GM19043 (cell line): ENCODE results near the gene CACNA1B.

Experiments
- ATAC-seq: cut with Tn5 transposase; IDR thresholded peaks from one replicate; pipeline ENCODE4 v1.9.1; 2021; ENCODE audit warnings: low read depth; ENCODE audit not compliant: unreplicated experiment

The CACNA1B gene

DNA sequence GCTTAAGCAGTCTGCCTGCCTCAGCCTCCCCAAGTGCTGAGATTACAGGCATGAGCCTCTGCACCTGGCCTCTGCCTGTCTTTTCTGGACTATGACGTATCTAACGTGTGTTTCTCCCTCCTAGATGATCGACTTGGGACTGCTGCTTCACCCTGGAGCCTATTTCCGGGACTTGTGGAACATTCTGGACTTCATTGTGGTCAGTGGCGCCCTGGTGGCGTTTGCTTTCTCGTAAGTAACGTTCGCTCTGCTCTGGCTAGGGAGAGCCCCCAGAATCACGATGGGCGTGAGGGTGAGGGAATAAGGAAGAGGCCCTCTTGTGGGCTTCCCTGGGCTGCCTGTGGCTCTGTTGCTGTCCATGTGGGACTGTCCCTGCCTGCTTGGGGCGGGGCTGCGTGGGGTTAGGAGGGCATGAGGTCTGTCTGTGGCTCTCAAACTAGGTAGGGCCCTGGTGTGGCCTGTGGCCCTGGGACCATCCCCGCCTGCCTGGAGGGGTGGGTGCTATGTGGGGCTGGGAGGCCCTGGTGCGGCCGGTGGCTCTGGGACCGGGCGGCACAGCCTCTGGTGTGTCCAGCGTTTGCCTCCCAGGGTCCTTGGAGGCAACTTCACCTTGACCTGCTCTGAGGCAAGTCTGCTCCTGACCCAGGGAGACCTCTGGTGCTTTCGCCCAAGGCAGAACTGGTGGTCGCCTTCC, 171.7 kb downstream of the CACNA1B start:
- no peak for ATAC-seq

DNA sequence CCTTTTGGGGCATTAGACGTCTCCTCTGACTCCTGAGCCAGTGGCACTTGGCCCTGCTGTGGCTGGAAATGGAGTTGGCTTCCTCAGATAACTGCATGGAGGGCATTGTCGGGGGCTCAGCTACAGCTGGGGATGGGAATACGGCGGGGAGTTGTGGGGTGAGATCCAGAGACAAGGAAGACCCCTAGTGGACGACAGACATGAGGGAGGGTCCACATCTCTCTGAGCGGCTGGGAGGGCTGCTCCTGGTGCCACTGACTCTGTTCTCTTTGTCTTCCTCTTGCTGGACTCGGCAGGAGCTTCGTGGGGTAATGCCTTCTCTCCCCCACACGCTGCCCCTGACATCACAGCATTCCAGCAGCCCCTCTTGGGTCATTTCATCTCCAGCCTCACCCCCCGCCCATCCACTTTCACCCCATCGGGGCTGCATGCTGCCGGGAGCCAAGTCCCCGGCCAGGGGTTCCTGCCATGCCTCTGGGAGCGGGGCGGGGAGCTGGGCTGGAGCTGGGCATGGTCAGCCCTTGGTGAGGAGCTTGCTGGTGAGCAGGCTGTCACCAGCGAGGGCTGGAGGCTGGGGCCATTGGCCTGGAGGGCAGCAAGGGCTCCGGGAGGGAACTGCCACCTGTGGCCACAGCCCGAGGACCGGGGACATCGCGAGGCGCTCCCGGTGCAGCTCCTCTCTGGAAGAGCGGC, 172.3 kb downstream of the CACNA1B start:
- no peak for ATAC-seq

DNA sequence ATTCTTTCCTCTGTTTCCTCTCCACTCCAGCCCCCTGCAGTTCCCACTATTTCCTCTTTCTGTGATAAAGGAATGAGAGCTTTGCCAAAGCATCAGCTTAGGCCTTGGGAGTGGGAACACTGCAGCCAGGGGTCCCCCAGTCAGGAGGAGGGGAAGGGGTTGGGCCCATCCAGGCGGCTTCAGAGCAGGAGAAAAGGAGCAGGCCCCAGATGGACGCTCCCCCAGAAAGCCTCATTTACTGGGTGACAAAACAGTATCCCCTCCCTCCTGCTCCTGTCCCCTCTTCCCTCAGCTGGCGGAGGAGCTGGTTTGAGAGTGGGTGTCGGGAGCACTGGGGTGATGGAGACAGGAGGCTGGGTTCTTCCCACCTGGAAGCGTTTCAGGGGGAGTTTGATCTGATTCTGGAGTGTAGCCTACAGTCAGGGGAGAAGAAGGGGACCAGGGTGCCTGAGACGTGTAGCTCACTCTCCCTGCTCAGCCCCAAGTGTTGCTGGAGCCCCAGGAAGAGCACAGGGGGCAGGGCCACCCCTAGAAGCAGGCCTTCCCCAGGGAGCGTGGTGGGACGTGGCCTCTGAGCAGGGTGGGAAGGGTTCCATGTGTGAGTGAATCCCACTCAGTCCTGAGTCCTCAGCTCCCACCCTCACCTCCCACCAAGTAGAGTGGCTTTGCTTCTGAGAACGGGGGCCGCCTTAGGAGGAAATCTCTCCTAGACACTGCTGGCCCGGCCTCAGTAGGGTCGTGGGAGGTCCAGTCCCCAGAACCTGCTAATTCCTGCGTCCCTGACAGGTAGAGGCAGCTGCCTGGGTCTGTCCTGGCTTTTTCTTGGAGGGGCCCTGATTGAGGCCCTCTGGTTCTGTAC, 173.1 kb downstream of the CACNA1B start:
- ATAC-seq = no peak

DNA sequence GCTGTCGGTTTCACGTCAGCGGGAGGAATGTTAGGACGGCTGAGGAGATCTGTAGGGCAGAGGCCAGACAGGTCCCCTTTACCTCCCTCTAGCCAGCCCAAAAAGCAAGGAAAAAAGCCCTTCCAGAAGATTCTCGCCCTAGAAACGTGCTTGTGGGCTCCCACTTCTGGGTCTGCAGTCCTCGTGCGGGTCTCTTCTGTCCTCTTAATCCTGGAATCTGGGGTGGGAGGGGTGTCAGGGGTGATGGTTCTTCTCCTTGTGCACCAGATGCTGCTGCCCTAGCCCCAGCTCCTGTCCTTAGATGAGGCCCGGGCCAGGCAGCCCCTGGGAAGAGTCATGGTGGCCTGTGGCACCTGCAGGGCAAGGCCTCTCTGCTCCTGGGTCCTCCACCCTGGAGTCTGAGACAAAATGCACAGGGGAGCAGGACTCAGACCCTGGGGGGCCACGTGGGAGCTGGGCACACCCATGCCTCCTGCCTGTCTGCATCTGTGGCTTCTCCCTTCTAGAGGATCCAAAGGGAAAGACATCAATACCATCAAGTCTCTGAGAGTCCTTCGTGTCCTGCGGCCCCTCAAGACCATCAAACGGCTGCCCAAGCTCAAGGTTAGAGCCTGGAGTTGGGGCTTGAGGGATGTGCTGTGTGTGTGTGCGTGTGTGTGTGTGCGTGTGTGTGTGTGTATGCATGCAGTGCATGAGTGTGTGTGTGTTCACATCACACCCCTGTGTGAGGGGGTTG, 174.2 kb downstream of the CACNA1B start:
- no peak for ATAC-seq

DNA sequence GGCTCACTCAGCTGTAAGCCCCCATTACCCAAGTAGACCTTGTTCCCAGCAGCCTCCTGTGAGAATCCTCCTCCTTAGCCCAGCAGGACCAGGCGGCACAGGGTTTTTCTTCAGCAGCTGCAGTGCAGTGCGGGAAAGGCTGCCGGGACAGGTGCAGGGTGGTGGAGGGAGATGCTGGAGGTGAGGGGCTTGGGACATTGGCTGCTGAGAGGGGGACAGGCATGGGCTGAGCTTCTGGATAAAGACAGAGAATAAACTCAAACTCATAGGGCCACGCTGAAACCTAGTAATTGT, 174.7 kb downstream of the CACNA1B start:
- no peak for ATAC-seq

DNA sequence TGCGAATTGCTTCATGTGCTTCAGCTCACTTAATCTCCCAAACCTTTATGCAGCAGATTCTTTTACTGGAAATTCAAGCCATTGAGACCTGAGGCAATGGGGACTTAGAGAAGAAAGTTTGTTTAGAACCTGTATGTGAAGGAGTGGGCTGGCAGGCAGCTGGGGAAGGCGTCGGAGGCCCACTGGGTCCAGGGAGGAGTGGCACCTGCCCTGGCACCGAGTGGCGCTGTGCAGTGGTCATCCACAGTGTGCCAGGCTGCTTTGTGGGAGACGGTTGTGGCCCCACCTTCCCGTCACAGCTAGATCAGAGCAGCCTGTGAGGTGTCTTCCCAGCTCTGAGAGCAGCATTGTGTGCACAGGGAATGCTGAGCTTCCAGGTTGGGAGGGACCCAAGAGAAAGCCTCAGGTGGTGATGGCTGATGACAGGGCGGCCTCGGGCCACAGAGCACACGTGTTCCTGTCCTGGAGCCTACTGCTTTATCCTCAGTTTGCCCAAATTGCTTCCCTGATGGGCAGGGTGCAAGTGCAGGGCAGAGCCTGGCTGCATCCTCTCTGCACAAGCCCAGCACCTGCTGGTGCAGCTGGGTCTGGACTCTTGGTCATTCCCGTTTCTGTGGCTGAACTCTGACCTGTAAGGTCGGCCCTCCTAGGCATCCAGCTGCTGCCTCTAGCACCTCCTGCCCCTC, 175.2 kb downstream of the CACNA1B start:
- no peak for ATAC-seq

DNA sequence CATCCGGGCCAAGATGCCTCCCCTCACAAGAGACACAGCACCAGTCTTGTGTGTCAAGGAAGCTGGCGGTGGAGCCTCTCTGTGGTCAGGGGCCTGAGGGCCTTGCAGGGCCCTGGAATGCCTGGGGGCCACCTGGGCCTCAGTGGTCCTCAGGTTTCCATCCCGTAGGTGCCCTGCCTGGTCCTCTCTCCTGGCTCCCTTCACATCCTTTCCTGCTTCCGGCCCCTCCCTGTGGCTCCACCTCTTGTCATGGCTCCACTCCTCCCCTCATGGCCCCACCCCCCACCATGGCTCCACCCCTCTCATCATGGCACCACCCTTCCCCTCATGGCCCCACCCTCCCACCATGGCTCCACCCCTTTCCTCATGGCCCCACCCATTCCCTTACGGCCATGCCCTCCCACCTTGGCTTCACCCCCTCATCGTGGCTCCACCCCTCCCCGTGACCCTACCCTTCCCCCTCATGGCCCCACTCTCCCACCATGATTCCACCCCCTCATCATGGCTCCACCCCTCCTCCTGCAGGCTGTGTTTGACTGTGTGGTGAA, 175.8 kb downstream of the CACNA1B start:
- no peak for ATAC-seq

DNA sequence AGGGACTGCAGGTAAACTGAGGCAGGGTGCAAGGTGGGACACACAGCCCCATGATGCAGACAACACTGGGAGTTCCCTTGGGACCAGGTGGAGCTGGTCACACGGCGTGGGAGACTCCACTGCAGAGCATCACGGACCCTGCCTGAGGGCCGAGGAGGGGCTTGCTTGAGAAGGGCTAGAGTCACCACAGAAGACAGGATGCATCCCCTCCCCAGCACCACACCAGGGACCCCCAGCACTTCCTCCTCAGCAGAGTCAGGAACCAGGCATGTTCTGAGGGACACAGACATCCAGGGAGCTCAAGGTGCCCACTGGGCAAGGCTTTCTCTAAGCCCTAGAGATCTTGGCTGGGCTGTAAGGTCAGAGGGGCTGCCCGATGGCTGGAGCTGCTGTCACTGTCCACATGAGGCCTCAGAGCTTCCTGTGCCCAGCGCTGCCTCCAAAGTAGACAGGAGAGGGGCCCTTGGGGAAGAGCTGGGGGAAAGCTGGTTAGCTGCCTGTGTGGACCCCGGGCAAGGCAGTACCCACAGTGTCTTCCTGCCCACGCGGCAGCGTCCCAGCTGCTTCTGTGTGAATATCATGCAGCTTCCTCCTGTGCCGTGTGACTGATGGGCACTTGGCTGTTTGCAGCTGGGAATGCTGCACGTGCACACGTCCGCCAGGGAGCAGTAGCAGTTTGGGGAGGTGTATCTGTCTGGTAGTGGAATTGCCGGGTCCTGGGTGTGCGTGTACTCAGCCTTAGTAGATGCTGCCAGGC, 176.6 kb downstream of the CACNA1B start:
- ATAC-seq = no peak

DNA sequence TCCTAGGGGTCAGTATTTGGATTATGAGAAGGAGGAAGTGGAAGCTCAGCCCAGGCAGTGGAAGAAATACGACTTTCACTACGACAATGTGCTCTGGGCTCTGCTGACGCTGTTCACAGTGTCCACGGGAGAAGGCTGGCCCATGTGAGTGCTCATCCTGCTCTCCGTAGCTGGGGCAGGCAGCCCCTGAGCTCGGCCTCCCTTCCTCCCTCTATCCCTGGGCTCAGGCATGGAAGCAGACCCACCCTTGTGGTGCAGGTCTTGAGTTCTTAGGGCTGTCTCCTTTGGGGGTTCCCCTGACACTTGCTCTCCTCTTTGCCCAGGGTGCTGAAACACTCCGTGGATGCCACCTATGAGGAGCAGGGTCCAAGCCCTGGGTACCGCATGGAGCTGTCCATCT, 180.1 kb downstream of the CACNA1B start:
- no peak for ATAC-seq

DNA sequence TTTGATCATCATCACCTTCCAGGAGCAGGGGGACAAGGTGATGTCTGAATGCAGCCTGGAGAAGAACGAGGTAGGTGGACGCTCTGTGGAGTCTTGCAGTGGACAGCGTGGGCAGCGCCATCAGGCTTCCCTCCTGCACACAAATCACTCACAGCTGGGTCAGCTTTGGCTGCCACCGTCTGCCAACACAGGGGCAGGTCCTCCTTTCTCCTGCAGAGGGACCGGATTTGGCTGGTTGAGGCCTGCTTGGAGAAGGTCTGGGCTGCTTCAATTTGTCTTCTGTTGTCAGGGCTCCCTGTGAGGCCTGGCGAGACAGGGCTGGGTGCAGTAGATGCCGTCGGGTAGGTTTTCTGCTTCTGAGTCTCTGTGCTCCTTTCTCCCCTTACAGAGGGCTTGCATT, 180.6 kb downstream of the CACNA1B start:
- ATAC-seq = no peak

DNA sequence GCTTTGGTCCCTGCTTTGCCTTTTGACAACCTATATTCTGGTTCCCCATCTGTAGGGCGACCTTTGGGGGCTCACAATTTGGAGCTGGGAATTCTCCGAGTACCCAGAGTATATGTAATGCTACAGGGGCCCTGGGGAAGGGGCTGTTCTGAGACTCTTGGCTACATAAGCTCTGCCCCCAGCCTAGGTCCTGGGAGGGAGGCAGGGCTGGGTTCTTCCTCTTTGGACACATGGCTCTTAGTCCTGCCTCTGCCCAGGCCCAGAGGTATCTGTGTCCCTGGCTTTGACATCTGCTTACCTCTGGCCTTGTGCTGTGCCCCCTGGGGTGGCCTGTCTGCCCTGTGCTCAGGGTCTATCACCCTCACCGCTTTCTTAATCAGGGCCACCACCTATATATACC, 181.6 kb downstream of the CACNA1B start:
- no peak for ATAC-seq

DNA sequence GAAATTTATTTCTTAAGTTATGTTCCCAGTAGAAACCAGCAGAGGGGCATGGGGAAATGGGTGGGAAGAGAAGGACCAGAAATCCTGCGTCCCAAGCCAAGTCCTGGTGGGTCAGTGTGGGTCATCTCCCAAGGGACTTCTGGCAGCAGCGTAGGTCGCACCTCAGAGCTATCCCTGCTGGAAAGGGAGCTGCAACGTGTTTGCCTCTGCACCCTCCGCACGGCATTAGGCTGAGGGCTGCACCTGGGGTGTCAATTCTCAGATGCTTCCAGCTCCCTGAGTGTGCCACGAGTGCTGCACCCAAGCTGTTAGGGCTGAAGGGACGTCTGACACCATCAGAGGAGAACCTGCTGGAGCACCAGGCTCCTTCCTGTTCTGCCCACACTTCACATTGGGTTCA, 182.8 kb downstream of the CACNA1B start:
- ATAC-seq = no peak

DNA sequence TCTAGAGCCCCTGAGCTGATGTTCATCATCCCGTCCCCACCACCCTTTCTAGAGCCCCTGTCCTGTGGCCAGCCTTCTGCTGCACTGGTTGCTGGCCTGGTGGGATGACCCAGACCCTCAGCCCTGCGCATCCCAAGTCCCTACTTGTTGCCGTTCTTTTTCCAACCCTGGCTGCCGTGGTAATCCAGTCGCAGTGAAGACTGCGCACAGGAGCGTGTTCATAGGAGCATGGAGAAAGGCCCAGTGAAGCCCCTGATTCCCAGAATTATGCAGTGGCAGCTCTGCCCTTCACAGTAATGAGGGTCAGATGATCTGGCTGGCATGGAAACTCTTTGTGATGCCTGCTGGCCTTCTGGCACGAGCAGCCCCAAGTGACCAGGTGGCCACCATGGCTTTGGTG, 183.3 kb downstream of the CACNA1B start:
- ATAC-seq = no peak

DNA sequence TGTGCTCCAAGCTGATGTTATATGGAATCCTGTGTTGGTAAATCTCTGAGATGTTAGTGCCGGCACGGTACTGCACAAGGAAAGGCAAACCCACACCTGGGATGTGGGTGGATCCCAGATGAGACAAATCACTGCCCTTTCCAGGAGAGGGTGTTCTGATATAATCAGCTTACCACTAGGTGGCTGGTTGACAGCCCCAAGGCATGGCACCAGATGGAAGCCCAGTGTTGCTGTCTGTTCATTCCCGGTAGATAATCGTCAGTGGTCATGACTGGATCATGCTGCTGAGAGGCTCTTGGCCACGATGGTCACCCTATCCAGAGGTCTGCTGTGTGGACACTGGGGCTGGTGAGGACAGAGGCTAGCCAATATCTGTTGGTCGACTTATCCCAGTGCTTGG, 184.0 kb downstream of the CACNA1B start:
- no peak for ATAC-seq

DNA sequence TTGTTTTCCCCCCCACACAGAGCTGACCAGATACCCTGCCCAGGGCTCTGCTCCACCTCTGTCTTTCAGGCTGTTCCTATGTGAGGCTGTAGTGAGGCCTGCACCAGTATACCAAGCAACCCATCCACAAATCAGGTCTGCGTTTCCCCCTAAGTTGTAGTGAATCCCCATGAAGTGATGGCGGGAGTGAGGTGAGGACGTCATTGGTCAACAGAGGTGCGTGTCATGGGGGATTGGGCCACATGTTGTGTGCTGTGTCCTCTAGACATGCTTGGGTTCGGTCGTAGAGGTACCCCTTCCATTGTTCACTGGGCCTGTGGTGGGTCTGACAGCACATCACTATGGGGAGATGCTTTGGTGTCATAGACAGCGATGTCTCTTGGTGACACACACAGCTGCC, 184.6 kb downstream of the CACNA1B start:
- no peak for ATAC-seq

DNA sequence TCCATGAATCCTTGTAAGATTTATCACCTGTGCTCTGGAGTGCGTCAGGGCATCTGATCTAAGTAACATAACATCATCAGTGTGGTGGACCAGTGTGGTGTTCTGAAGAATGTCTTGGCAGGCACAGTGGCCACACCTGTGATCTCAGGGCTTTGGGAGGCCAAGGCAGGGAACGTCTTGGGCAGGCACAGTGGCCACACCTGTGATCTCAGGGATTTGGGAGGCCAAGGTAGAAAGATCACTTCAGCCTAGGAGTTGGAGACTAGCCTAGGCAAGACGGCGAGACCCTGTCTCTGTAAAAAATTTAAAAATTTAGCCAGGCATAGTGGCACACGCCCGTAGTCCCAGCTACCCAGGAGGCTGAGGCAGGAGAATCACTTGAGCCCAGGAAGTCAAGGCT, 185.5 kb downstream of the CACNA1B start:
- ATAC-seq = no peak

DNA sequence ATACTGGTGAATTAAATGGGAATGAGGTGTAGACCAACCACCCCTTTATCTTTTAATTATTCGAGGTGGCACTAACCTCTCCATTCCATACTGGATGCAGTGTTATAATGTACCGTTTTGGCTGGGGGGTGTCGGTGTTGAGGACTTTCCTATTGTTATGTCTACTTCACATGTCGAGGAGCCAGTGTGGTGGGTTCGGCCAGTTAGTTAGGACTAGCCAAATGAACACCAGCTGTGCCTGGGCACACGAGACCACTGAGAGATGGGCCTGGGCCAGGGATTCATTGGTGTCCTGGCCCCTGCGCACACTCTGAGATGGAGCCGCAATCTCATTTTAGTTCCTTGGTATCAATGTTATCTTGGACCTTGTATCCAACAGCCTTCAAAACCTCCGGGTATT, 186.2 kb downstream of the CACNA1B start:
- ATAC-seq = no peak

DNA sequence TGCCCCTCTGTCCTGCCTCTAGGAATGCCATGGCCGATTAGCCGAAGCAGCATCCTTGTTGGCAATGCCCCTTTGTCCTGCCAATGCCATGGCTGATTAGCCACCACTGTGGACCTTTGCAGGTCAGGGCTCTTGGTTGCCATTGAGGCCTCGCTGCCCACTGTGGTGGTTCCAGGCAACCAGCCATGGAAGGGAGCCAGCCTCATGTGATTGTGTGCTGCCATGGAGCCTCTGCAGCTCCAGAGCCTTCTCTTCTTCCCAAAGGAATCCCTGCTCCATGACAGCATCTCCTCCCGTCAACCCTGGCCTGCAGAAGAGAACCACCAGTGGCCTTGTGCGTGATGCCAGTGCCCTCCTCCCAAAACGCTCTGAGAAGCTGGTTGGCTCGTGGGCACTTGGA, 187.0 kb downstream of the CACNA1B start:
- ATAC-seq = no peak

DNA sequence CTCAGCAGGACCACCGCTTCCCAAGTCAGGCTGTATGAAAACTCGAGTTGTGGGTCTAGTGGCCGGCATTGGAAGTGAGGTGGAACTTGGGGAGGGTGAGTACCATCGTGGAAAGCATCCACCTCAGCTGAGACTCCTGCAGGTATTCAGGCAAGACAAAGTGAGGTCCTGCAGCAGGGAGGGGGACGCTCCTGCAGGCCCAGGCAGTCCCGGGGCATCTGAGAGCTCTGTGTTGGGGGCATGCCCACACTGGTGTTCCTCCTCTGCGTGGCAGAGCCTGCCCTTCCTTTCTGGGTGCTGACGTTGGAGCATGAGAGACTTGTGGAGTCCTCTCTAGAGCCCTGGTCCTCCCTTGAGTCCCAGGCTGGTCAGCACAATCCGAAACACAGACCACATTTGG, 187.7 kb downstream of the CACNA1B start:
- no peak for ATAC-seq

DNA sequence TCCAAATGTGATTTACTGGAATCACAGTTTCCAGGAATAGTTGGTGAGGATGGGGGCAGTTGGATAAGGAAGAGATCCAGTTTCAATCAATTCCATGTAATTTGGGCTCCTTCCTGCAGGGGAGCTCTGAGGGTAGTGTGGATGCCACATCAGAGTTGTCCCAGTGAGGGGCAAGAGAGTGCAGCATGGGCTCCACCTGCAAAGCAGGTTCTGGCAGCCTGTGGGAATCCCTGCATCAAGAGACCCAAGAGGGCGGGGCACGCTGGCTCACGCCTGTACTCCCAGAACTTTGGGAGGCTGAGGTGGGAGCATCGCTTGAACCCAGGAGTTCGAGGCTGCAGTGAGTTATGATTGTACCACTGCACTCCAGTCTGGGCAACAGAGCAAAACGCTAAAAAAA, 188.5 kb downstream of the CACNA1B start:
- ATAC-seq = no peak
